Measurements from ENCODE around the gene IFNA5.

IFNA5 gene

DNA sequence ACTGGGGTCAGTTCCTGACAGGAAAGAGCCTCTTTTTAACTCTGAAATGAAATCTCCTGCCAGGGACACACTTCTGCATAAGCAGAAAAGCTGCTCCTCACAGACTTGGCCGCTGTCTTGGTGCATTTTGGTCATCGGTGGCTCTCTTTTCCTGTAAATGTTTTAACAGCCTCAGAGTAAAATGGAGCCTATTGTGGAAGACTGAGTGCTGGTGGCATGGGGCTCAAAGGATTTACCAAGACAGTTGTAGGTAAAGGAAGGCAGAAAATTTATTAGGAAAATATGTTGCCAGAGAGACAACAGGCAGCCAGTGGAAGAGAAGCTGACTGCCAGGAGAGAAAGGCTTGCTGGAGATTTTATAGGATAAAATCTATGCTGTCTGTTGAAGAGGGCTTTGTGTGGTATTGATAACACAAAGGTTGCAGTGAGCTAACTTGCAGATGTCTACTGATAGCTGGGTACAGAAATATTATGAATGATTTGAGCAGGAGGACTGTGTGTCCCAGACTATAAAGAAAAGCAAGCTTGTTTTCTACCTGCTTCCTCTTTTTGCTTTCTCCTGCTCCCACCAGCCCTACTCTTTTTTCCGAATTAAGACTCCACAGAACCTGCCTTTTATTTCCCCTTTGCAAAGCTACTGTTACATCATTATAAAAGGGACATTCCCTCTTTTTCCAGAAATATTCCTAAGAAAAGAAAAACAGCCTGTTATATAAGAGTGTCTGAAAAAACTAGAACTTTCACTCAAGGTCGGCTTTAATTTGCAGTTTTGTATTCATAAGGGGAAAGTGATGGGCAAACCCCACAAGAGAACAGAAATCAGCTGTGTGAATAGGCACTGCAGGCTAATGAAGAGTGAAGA is 37.4 kb downstream of the IFNA5 start:
- no peak overlapping the region for H3K4me3 Mint-ChIP-seq
- H3K27me3 Mint-ChIP-seq (ENCODE audit: low read depth), result peaks cover 36% of the 10 kb centered on the region
- no peaks in the 10 kb centered on the region for H3K36me3 Mint-ChIP-seq (ENCODE audit: low read depth)
- no peak for DNase-seq (ENCODE audit: low spot score)
- no peak overlapping the region for H3K27ac Mint-ChIP-seq
- H3K4me1 Mint-ChIP-seq (ENCODE audit: low read depth), result no peaks in the 10 kb centered on the region
- no peaks in the 10 kb centered on the region for H3K9me3 Mint-ChIP-seq

DNA sequence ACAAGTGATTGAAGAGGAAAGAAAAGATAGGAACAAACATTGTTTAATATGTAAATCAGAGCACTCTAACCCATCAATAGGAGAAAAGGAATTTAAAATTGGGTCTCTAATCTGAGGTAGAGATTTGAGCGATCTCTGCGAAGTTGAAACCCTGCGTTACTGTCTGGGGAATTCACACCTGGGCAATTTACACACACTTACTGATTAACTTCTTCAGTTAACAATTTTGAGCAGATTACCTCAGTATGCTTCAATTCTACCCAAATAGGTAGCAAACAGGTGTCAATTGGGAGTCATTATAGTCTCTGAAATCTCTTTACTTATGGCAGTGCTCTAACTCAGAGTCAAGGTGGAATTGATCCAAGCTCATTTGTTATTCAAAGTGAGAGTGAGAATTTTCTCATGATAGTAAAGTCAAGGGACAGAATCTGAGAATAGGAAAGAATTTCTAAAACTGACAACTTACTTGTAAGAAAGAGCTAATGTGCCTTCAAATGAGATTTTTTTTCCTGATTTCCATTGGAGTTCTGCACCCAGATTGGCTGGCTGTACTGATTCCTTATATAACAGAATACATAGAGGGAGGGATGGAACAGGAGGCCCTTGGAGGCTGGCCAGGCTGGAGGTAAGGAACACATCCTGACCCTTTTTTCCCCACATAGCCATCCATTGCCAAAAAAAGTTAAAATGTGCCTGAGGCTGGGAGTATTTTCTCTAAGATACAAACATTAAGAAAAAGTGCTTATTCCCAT is 38.2 kb downstream of the IFNA5 start:
- Mint-ChIP-seq H3K27ac (no peak overlapping the region), H3K9me3 (no peaks in the 10 kb centered on the region), H3K27me3 (ENCODE audit: low read depth) (peaks cover 37% of the 10 kb centered on the region), H3K4me1 (ENCODE audit: low read depth) (no peaks in the 10 kb centered on the region), H3K36me3 (ENCODE audit: low read depth) (no peaks in the 10 kb centered on the region), H3K4me3 (no peak overlapping the region)
- no peak for DNase-seq (ENCODE audit: low spot score)

GRCh38 chr9:21265421-21266189 is 39.5 kb downstream of the IFNA5 start:
- no peak overlapping the region for H3K4me3 Mint-ChIP-seq

GRCh38 chr9:21255538-21256212 is 49.4 kb downstream of the IFNA5 start:
- peaks cover 40% of the 10 kb centered on the region for H3K27me3 Mint-ChIP-seq (ENCODE audit: low read depth)
- no peaks in the 10 kb centered on the region for H3K9me3 Mint-ChIP-seq
- H3K36me3 Mint-ChIP-seq (ENCODE audit: low read depth), result no peaks in the 10 kb centered on the region
- no peak overlapping the region for H3K4me3 Mint-ChIP-seq
- no peak for DNase-seq (ENCODE audit: low spot score)
- no peak overlapping the region for H3K27ac Mint-ChIP-seq
- peaks cover 5% of the 10 kb centered on the region for H3K4me1 Mint-ChIP-seq (ENCODE audit: low read depth)

More at GRCh38 chr9:21265421-21266189, 39.5 kb downstream of the IFNA5 start:
- Mint-ChIP-seq H3K27me3 (ENCODE audit: low read depth) (peaks cover 36% of the 10 kb centered on the region), H3K9me3 (no peaks in the 10 kb centered on the region), H3K36me3 (ENCODE audit: low read depth) (no peaks in the 10 kb centered on the region), H3K4me1 (ENCODE audit: low read depth) (no peaks in the 10 kb centered on the region), H3K27ac (no peak overlapping the region)
- no peak for DNase-seq (ENCODE audit: low spot score)

Measured in T-helper 2 cell treated with Interferon-gamma antibody and Interleukin-4, amounts not matched to agents 5 μg/mL and 100 μg/mL, for 36 hours (primary cell).